NK-92 treated with Interleukin-12 subunit alpha and Interleukin-12 subunit beta, amount 100 ng/mL, for 24 hours (cell line): ENCODE results near the gene CREB3.

ENCODE experiments used
- DNase-seq: peaks from one replicate; lab custom pipeline; 2025; lab: John Stamatoyannopoulos, UW

CREB3 gene

DNA sequence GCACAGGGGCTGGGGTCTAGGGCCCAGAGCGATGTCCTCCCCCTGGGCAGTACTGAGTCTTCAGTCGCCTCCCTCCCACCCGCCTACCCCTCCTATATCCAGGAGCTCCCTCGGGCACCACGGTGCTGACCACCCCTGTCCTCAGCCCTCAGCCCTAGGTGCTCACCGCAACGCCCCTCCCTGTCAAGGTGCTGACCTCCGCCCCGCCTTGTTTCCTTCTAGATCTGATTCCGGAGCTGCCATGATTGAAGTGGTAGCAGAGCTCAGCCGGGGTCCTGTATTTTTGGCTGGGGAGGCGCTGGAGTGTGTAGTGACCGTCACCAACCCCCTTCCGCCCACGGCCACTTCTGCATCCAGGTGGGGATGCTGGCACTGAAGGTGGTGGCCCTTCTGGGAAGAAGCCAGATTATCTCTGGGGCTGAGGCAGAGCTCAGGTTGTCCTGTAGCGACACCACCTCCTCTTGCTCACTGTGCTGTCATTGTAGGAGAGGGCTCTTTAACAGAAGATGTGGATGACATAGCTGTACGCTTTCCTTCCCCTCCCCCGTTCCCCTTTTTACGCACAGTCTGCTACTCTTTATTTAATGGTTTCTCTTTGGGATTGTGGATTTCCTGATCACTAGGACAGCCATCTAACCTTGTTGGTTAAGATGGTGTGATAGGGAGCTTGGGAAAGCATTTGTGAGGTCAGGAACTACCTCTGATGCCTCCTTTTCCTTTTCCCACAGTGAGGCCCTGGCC lies 17.2 kb downstream of the CREB3 start:
- DNase-seq, result peak; percentile 45

DNA sequence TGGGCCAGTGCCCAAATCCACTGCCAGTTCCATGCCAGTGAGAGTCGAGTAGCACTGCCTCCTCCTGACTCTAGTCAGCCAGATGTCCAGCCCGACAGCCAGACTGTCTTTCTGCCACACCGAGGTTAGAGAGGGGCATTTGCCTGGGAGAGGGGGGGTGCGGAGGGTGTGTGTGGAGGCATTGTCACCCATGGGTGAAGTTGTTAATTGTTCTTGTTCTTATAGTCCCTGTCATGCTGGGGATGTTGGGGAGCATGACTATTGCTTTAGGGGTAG lies 17.7 kb downstream of the CREB3 start:
- DNase-seq, result no peak

DNA sequence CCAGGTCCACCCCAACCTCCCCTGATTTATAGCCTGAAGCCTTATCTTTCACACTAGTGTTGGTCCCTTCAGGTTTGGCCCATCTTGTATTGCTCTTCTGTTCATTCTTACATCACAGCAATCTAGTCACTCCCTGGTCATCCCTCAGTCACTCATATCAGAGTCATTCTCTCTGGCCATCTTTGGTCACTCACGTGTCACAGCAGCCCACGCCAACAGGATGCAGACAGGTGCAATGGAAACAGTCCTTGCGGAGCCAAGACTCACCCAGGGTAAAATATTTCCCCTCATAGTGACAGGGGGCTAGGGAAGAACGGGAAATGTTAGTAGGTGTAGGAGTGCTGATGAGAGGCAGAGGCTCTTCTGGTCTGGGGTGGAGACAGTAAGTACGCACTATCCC lies 21.0 kb downstream of the CREB3 start:
- no peak for DNase-seq

DNA sequence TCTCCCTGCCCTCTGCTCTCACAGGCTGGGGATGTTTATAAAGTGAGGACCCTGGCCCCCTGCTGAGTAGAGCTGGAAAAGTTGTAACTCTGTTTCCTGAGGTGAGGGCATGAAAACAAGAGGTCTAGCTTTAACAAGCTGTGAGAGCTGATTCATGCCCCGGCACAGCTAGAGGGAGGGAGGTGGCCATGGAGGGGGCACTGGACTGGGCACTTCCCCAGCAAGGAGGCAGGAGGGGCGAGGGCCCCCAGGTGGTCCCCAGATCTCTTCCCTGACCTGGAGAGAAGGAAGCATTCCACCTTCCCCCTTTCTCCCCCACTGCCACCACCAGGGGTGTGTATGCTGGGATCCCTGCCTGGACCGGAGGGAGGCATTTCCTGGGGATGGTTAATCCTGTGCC lies 21.8 kb downstream of the CREB3 start, which contains the start of gene MSMP:
Gene MSMP (minus strand): TSS at position 13 of the 400 bp plus-strand sequence. CDS start 147 bp downstream, outside the sequence.
- no peak for DNase-seq

DNA sequence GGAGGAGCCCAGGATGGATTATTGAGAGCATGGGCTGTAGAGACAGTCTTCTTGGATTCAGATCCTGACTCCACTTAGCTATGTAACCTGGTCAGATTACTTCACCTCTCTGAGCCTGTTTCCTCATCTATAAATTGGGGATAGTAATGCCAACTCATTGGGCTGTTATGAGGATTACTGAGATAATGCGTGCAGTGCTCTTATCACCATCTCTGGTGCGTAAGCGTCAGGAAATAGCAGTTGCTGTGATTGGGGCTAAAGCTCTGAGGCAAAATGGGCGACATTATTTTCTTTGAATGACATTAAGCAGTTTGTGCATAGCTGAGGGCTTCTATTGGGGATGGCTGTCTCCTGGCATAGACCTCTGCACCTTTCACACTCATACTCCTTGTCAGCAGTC lies 22.6 kb downstream of the CREB3 start:
- no peak for DNase-seq

DNA sequence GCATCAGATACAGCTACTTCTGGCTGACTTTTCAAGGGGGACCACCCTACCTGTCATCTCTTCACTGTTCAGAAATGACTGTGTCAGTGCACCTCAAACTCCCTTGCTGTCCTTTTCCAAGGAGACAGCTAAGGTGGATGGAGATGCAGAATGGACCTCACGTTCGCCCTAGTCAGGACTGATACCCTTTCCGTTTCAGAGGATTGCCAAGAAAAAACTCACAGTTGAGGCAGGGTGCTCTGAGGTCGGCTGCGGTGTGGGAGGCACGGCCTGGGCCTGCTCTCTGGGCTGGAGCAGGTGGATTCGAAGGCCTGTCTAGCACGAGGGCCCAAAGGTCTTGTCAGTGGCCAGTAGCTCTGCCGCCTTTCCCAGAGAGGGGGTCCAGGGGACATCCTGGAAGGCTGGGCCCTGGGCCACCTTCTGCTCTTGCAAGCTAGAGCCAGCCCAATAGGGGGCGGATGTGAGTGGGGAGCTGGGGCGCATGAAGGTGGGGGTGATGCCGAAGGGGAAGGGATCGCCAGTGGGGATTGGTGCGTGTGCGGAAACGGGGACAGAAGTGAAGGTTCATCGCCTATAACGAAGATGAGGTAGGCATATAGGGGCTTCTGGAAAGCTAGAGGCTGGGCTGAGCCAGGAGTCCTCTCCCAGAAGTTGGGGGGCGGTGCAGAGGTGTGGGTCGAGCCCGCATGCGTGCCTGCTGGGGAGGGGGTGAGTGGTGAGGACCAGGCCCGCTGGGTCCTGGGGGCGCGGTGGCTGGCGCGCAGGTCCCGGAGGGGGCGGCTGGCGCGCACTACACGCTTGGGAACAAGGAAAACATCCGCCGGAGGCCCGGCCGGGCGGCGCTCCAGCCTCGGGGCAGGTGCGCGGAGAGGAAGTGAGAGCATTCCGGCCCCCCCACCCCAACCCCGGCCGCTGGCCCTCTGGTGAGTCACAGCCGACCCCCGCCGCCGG lies 24.1 kb downstream of the CREB3 start:
- DNase-seq, result peak; percentile 46

DNA sequence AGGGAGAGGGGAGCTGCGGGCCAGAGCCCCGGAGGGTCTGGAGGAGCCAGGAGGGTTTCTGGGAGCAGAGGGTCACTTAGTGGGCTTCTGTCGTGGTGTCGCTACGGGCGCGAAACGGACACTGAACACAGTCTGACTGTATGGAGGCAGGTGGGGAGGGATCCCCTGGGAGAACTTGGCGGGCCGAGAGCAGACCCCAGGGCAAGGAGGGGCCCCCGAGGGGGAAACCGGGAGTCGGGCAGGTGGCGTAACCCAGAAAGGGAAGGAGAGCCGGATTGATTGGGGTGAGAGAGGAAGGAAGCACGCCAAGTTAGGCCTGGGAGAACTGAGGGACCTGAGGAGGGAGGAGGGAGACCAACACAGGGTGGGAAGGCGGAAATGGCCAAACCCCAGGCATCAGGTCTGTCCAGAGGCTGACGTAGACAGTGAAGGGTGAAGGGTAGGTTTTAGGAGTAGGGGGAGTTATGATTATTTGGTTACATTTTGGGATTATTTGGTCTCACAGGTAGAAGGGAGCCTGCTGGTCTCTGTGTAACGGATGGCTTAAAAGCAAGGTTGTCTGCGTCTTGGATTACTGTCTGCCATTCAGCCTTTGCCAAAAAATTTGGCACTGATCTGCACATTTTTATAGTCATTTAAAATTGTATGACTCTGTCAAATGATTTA lies 24.9 kb downstream of the CREB3 start:
- no peak for DNase-seq

DNA sequence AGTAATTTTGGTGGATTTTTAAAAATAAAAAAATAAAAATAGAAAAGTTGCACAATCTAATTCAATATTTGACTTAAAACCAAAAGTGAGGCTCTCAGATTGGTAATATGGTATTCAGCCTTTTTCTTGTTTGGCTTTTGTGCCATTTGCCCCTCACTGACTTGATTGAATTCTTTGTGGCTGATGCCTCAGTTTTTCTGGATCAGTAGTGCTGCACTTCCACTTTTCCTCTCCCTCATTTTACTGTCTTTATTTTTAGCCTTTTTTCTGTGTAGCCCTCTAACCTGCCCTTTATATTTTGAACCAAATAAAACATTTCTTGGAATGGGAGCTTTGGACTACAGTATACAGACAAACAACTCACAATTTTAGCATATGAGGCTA lies 25.4 kb downstream of the CREB3 start:
- no peak for DNase-seq

DNA sequence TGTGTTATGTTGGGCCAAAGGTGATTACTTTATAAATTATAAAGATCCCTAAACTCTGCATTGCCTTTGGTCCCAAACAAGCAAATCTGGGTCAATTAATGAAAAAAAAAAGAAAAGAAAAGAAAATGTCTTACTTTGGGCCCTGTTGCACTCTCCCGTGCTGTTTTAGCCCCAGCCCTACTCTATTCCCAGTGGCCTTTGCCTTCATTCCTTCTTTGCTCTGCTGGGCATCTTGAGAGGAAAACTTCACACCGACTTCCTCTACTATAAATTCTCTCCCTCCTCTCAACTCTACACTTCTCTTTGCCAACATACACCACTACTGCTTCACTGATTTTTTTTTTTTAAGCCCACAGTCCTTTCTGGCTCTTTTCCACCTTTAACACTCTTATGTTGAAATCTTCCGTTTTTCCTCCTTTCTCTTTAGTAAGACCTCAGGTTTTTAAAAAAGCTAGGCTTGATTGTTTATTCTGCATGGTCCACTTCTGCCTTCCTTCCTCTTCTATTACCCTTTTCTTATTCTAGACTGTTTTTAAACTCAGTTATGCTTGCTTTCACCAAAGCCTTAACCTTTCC lies 26.1 kb downstream of the CREB3 start:
- DNase-seq, result no peak

DNA sequence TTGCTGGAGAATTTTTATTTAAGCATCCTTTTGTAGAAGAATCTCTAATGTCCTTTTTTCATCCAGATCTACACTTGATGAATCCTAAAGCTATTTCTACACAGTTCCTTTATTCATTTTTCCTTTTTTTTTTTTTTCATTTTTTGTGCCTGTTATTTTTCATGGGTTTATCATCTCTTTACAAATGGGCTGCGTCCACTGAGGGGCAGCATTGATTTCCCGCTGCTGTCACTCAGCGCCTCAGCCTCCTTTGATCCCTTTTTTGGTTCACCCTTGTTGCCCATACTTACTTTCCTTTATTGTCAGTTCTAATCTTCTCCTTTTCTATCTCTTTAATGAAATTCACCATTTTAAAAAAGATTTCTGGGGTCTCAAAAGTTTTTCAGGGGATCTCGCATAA lies 27.3 kb downstream of the CREB3 start:
- no peak for DNase-seq

DNA sequence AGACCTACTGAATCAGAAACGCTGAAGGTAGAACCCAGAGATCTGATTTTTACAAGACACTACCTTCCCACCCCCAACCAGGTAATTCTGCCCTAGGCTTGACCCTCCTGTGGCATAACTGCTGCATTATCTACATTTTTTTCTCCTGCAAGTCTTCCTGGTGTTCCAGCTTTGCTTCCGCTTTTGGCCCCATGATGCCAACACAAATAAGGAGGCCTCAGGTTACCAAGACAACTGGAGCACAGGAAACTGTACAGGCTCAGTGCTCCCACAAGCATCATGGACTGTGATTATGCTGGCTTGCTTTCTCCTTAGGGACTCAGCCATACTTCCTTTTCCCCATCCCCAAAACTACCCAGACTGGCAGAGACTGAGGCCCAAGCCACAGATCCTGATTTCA lies 28.2 kb downstream of the CREB3 start:
- no peak for DNase-seq

DNA sequence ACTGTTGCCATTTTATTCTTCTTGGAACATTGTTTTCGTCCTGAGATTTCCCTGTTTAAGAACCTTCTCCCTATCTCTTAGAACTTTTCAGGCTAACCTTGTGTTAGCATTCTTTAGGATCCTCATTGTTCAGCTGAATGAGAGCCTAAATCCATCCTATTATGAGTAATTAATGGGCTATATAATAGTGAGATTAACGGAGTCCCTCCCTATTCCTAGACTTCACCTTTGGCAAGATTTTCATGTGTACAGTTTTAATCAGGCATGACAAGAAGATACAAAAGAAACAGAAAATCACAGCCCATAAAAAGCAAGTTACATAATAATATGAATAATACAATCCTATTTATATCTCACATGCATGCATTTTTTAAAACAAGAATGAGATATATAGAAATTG lies 30.7 kb downstream of the CREB3 start:
- DNase-seq, result no peak

DNA sequence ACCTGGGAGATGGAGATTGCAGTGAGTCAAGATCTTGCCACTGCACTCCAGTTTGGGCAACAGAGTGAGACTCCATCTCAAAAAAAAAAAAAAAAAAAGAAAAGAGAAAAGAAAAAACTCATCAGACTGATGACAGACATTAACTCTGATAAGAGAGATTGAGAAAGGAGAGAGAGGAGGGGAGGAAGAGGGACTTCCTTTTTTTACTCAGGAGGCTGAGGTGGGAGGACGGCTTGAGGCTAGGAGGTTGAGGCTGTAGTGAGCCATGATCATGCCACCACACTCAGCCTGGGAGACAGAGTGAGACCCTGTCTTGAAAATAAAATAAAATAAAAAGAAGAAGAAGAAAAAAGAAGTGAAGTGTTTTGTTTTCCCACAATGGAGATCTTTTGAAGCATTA lies 31.3 kb downstream of the CREB3 start:
- DNase-seq, result no peak

DNA sequence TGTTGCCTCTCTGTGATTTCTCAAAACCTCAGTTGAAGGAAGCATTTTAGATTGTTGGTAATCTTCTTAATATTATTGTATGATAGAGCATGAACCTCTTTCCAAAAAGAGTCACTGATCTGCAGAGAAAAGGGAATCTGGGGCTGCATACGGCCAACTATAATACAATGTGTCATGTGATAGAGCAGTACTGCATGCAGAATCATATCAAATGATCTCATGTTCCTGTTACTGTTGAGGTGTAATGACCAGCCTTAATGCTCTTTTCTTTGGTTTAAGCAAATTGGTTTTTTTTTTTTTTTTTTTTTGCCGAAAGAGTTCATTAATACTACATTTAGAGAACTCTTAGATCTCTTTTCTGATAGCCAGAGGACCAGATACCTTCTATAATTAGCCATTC lies 34.5 kb downstream of the CREB3 start:
- no peak for DNase-seq

DNA sequence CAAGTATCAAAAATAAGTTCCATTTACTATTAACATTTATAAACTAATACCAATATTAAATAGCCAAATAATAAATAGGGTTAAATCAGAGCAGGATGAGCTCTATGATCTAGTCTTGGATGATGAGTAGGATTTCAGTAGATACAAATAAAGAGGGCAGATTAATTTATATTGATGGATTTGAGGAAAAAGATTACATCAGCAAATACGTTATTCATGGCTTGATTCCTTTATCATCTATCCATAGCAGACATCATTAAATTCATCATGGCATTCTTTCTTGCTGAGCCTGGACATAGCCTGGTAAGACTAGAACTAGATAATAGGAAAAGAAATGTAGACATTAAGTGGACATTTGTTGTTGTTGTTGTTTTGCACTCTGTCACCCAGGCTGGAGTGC lies 35.0 kb downstream of the CREB3 start:
- DNase-seq, result no peak

DNA sequence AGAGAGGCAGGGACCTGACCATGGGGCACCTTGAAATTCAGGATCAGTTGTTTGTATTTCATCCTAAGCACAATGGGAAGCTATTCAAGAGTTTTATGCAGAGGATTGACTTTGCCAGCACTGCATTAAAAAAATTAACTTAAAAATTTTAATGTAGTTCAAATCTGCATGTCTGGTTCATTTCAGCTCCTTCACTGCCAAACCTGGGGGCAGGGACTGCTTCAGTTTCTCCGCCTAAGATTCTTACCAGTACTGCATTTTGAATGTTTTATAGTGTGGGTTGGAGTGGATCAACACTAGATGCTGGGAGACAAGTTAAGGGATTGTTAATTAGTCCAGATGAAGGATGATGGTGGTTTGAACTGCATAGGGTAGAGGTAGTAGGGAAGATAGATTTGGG lies 37.3 kb downstream of the CREB3 start:
- no peak for DNase-seq

DNA sequence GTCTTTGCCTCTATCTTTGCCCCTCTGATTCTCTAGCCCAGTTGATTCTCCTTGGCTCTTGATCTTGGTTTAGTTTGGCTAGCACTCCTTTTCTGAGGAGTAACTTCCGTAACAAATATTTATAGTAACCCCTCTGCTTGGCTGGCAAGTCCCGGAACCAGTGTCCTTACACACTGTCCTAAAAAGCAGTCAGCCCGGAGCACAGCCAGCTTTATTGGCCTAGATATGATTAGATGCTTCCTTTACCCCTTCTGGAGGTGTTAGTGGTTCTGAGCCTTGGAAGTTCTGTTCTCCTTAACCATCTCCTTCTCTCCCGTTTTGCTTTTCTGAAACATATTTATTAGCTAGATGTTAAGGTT lies 38.6 kb downstream of the CREB3 start:
- DNase-seq, result no peak

DNA sequence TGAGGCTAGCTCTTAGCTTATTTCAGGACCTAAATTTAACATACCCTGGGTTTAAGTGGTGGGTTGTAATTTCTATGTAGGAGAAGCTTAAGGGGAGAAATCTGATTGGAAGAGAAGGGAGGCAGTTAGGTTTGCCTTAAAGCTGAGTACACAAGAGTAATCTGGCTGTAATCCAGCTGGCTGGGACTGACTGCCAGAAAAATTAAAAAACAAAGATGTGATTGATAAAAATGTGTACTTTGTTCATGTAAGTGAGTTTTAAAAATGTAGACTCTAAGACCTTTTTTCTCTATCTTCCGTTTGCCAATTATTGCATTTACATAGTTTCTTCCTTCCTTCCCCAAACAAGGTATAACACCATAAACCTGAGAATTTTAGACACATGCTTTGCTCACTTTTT lies 39.1 kb downstream of the CREB3 start:
- no peak for DNase-seq

DNA sequence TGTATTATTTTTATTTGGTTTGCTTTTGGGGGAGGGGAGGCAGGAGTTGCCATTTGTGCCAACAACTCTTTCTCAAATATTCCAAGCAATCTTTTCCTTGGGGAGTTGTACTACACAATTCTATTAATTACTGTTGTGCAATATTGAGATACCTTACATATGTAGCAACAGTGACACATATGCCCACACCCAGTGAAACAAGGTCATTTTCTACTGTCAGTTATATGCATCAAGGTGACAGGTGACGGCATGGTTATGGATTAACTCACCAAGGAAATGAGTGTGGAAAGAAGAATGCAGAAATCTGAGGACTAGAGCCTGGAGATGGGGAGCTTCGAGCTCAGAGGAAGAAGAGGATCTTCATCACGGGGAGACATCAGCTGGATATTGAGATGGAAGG lies 39.5 kb downstream of the CREB3 start:
- DNase-seq, result no peak

DNA sequence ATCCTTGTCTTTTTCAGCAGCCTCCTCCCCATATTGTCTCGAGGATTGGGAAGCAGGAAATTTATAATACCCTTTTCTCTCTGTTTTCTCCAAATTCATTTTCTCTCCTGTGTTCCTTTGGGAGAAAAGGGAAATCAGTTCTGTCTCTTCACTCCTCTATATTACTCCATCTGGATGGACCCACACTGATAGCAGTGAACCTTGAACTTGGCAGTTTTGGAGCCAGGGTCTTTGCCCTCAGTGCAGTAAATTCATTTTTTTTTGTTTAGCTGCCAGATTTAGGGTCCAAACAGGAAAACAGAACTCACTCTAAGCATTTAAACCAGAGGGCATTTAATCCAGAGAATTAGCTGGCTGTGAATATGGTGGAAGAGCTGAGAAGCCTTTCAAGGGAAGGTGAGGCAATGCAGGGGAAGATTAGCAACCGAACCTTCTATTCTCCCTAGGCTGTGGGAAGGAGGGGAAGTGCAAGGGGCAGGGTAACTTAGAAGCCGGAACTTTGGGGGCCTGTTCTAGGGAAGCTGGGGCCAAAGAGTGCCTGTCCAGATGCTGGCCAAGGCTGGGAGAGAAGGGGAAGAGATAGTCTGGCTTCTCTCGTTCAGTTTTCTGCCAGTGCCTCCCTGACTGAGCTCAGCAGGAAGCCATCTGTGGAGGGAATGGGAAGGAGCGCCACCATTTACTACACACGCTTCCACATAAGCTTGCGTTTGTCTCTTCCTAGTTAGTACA lies 42.6 kb downstream of the CREB3 start:
- no peak for DNase-seq

DNA sequence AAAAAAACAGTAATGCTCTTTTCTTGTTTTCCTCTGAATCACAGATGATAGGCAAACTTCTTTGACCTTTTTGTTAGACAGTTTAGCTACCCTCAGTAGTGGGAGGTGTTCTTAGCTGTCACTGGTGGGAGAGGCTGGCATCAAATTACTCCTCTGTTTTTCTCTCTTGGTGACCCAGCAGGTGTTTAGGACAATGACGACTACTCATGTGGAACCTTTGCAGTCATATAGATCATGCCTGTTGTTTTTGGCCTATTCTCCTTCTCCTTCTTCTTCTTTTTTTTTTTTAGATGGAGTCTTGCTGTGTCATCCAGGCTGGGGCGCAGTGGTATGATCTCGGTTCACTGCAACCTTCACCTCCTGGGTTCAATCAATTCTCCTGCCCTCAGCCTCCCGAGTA lies 43.6 kb downstream of the CREB3 start:
- DNase-seq, result no peak

DNA sequence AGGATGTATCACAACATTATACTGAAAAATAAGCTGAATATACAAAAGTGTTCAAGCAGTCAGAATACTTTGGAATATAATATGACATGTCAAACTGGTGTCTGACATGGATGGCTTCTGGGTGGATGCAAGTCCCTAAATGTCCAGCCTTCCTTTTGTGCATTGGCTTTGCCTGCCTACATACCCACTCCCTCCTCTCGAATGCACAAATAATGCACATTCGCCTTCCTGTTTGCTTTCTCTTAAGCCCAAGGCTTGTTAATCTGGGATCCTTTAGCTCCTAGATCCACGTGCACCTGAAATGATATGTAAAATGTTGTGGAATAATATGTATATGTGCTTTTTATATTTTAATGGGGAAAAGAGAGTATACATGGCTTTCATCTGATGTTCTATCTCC lies 46.0 kb downstream of the CREB3 start:
- no peak for DNase-seq
